Activated CD8-positive, alpha-beta memory T cell treated with anti-CD3 and anti-CD28 coated beads, Interleukin-2, amount 50 U/mL, for 24 hours (primary cell): ENCODE data around the gene ITIH2.
A peak's percentile ranks its signal among the peaks of the same experiment; 100 is the strongest.
"Not testable (repeated sequence)": the region's sequence is repeated elsewhere in the genome, so short reads cannot be mapped to it uniquely, and the experiment has no call there.

Source experiments
- DNase-seq: peaks from one replicate; pipeline ENCODE4 v3.0.0-alpha.2; 2020; ENCODE audit errors: extremely low read depth

ITIH2 gene

GRCh38 chr10:7703140-7703539, at the start of gene ITIH2:
Gene ITIH2 (plus strand): TSS chr10:7703316. CDS start chr10:7703435, 119 bp downstream.
- DNase-seq, result no peak

GRCh38 chr10:7657079-7657478, 46.0 kb upstream of the ITIH2 start:
- DNase-seq, result not testable (repeated sequence)

GRCh38 chr10:7657552-7657951, 45.6 kb upstream of the ITIH2 start:
- no peak for DNase-seq

- DNase-seq, result no peak
Observed at GRCh38 chr10:7659560-7659959, 43.6 kb upstream of the ITIH2 start.

- DNase-seq, result no peak
Observed at GRCh38 chr10:7662522-7662921, 40.6 kb upstream of the ITIH2 start.

GRCh38 chr10:7664707-7665106, 38.4 kb upstream of the ITIH2 start:
- no peak for DNase-seq

- DNase-seq, result no peak
Observed at GRCh38 chr10:7665767-7666166, 37.3 kb upstream of the ITIH2 start.

- no peak for DNase-seq
Observed at GRCh38 chr10:7666253-7667023, 36.7 kb upstream of the ITIH2 start, which contains the start of gene ITIH5. Gene ITIH5 (minus strand): TSS chr10:7666966. CDS start chr10:7666892, 74 bp downstream.

GRCh38 chr10:7667262-7668141, 35.6 kb upstream of the ITIH2 start:
- no peak for DNase-seq

- no peak for DNase-seq
Observed at GRCh38 chr10:7670157-7670556, 33.0 kb upstream of the ITIH2 start.

- no peak for DNase-seq
Observed at GRCh38 chr10:7672341-7673134, 30.6 kb upstream of the ITIH2 start.

- DNase-seq, result no peak
Observed at GRCh38 chr10:7679256-7679655, 23.9 kb upstream of the ITIH2 start.

- DNase-seq, result not testable (repeated sequence)
Observed at GRCh38 chr10:7680078-7680477, 23.0 kb upstream of the ITIH2 start.

GRCh38 chr10:7686351-7687171, 16.6 kb upstream of the ITIH2 start:
- no peak for DNase-seq

GRCh38 chr10:7687228-7687907, 15.7 kb upstream of the ITIH2 start:
- peak; percentile 43 for DNase-seq

GRCh38 chr10:7689591-7689990, 13.5 kb upstream of the ITIH2 start:
- no peak for DNase-seq

GRCh38 chr10:7690885-7691597, 12.1 kb upstream of the ITIH2 start:
- not testable (repeated sequence) for DNase-seq

GRCh38 chr10:7692368-7692767, 10.7 kb upstream of the ITIH2 start:
- DNase-seq, result not testable (repeated sequence)

- DNase-seq, result not testable (repeated sequence)
Observed at GRCh38 chr10:7693194-7693593, 9.9 kb upstream of the ITIH2 start.

GRCh38 chr10:7696545-7696944, 6.6 kb upstream of the ITIH2 start:
- DNase-seq, result no peak
